Measurements from ENCODE around the gene C1QTNF8.

DNA sequence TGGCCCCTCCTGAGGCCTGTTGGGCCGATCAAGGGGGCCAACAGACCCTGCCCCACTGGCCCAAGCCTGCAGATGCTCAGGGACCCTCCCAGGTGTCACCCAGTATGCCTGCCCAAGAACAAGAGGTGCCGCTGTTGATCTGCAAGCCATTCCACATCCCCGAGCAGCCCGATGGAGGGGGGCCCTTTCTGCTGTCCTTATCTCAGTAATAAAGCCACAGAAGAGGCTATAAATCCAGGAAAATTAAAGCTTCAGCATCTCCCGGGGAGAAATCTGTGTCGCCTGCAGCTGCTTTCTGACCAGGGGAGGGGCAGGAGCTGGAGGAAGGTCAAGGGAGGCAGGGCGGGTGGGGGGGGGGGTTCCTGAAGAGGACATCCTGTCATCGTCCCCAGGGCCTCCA, 45.1 kb upstream of the C1QTNF8 start:
- TF ChIP-seq, protein P1, sequence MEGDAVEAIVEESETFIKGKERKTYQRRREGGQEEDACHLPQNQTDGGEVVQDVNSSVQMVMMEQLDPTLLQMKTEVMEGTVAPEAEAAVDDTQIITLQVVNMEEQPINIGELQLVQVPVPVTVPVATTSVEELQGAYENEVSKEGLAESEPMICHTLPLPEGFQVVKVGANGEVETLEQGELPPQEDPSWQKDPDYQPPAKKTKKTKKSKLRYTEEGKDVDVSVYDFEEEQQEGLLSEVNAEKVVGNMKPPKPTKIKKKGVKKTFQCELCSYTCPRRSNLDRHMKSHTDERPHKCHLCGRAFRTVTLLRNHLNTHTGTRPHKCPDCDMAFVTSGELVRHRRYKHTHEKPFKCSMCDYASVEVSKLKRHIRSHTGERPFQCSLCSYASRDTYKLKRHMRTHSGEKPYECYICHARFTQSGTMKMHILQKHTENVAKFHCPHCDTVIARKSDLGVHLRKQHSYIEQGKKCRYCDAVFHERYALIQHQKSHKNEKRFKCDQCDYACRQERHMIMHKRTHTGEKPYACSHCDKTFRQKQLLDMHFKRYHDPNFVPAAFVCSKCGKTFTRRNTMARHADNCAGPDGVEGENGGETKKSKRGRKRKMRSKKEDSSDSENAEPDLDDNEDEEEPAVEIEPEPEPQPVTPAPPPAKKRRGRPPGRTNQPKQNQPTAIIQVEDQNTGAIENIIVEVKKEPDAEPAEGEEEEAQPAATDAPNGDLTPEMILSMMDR (IDR thresholded peaks at IDR 0.05; ENCODE audit: low read length), result no peak
- no peak for TF ChIP-seq EZH2 (IDR thresholded peaks at IDR 0.05; ENCODE audit: borderline replicate concordance, low read length)

Data from OCI-LY1 (cell line).